Measurements from ENCODE around the gene GPC3.
A peak's percentile ranks its signal among the peaks of the same experiment; 100 is the strongest.
"Not testable (repeated sequence)": the region's sequence is repeated elsewhere in the genome, so short reads cannot be mapped to it uniquely, and the experiment has no call there.

The GPC3 gene

GRCh38 chrX:133926099-133926498, 59.3 kb downstream of the GPC3 start:
- DNase-seq (ENCODE audit: low read depth) = no peak

DNA sequence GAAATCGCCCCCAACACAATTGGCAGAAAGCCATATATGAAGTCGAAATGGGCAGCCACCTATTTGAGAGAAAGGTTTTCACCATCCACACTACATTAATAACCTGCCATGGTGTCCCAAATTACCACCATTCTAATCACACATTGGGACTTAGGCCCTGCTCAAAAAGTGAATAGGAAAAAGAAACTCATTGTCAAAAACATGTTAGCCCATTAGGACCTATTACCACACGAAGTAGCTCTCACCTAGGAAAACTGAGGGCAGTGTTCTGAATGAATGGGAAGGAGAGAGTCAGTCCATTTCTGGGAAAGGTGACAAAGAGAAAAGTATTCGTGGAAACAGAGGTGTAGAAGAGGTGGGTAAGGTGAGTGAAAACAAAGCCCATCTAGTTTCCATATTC, 60.8 kb downstream of the GPC3 start:
- no peak for DNase-seq (ENCODE audit: low read depth)

- no peak for DNase-seq (ENCODE audit: low read depth)
These were observed 61.8 kb downstream of the GPC3 start for GRCh38 chrX:133923548-133923947.

DNA sequence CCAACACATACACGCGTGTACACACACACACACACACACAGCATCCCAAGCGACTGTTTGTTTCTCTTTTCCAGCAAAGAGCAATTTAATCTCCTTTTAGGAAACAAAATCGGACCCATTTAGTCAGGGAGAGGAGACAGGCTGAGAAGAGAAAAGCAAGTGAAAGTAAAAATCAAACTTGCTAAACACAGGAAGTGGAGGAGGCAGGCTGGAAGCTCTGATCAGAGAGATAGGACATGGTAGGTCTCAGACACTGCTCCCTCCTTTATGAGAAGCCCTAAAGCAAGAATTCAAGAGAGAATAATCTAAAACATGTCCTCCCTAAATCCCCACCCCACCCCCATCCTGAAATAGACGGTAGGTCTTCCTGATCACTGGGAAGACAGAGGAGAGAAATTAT, 62.3 kb downstream of the GPC3 start:
- DNase-seq (ENCODE audit: low read depth) = no peak

GRCh38 chrX:133922390-133922771, 63.0 kb downstream of the GPC3 start:
- no peak for DNase-seq (ENCODE audit: low read depth)

GRCh38 chrX:133921764-133922389, 63.5 kb downstream of the GPC3 start:
- DNase-seq (ENCODE audit: low read depth) = peak; percentile 2

GRCh38 chrX:133921086-133921485, 64.3 kb downstream of the GPC3 start:
- no peak for DNase-seq (ENCODE audit: low read depth)

- DNase-seq (ENCODE audit: low read depth) = no peak
These were observed 67.0 kb downstream of the GPC3 start for GRCh38 chrX:133918361-133918771.

DNA sequence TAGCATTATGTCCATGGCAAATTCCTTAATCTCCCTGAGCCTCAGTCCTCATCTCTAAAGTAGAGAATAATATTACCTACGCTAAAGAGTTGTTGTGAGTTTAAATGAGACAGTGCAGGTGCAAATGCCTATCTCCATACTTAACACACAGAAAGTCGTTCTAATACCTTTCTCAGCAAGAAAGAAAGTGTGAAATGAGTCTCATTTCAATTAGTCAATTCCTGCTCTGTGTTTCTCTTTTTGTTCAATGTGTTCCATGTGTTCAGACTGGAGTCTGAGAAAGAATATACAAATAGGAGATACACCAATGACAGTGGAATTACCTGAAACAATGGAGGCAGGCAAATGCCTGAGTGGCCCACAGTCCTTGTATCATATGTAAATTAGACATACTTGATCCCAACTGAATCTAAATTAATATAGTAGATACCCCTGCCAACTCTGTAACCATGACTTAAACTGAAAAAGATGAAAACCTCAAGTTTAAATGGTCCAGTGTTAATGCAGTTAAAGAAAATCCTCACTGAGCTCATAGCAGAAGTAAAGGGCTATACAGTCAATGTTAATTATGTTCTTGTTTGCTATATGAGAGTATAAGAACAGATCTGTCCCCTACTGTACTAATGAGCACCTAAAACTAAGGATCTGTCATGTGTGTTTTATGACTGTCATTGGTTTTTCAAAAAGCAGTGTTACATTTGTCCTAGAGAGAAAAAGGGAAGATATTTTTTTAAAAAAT, 68.2 kb downstream of the GPC3 start:
- no peak for DNase-seq (ENCODE audit: low read depth)

DNA sequence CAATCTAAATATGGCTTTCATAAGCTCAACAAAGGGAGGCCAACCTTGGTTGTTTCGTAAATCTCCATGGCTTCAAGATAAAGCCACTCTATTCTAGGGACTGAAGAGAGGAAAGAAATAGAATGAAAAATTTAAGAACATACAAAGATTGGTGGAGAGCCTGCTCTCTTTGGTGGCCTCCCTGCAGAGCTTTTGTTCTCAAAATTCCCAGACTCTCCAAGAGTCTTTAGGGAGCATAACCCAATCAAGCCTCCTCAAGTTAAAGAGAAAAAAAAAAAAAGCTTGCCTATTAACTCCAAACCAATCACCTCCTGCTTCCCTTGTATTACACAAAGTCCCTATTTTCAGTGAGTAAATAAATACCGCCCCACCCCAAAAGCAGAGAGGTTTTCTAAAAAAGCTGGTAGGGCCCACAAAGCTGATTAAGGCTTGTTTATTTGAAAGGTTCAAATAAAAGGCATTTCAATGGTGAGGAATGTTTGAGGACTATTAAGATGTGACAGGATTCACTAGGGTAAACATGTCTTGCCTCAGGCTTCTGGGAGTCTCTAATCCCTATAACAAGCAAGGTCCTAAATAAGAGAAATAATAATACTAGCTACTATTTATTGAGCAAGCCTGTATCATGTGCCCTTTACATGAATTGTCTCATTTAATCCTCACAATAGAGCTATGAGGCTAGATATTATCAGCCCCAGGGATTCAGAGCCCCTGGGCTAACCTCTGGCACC, 71.6 kb downstream of the GPC3 start:
- no peak for DNase-seq (ENCODE audit: low read depth)

- DNase-seq (ENCODE audit: low read depth) = no peak
These were observed 72.4 kb downstream of the GPC3 start for GRCh38 chrX:133913009-133913408.

DNA sequence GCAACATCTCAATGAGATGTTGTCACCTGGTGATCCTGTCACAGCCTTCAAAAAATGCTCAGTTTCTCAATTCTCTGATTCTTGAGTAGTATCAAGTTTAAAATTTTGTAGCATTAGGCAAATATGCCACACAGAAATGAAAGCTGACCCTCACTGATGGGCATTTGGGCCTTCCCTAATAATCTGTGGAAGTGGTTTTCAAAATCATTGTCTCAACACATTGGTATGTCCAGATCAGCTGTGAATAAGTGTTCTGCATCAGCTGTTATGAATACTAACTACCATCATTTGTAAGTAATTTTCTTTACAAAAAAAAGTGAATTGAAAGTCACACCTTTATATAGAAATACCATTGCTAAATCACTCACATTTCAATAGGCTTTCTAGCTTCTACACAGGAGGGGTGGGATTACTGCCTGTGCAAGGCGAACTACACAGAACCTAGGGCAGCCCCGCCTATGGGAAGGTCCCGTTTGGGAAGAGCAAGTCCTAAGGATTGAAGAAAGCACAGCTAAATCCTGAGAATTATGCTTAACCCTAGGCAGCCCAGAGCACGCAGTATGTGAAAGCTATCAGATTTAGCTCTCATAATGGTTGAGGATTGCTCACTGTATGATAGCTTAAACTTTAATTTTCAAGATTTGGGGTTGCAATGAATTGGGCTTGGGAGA, 73.4 kb downstream of the GPC3 start:
- no peak for DNase-seq (ENCODE audit: low read depth)

DNA sequence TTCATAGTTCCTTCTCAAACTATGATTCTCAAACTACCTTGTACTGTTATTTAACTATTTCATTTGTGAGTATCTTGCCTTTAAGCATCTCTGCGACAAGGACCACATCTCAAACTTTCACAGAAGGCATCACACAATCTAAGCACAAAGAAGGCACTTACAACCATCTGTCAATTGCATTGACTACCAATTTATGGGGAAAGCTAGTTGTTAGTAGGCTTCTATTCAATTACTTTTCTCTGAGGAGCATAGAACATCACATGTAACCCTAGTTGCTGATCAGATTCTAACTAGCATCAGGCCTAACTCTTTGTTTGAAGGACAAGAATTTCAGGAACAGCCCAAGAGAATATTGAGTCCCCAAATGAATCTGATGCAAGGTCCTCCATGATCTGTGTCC, 74.9 kb downstream of the GPC3 start:
- DNase-seq (ENCODE audit: low read depth) = no peak

GRCh38 chrX:133909888-133910287, 75.5 kb downstream of the GPC3 start:
- DNase-seq (ENCODE audit: low read depth) = no peak

DNA sequence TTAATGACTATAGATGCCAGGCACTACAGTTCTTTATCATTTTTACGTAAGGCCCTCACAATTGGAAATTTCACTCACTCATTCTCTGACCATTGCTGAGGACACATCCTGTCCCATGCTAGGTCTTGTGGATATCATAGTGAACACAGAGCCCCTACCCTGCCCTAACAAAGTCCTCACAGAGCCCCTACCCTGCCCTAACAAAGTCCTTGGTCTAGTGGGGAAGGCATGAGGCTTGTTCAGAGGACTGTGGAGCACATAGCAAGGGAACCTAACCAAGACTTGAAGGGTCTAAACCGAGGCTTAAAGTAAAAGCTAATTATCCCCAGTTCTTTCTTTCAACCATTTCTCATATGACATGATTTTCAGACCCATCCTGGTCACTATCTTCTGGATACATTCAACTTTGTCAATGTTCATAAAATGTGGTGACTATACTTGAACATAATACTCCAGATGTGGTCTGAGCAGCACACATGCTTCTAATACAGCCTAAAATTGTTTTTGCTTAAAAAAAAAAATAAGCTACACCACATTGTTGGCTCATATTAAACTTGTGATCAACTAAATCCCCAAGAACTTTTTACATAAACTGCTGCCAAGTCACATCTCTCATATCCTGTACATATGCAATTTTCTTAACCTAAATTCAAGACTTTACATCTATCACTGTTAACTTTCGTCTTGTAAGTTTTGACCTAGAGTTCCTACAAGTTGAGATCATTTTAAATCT, 77.0 kb downstream of the GPC3 start:
- no peak for DNase-seq (ENCODE audit: low read depth)

- no peak for DNase-seq (ENCODE audit: low read depth)
These were observed 77.8 kb downstream of the GPC3 start for GRCh38 chrX:133907606-133908005.

DNA sequence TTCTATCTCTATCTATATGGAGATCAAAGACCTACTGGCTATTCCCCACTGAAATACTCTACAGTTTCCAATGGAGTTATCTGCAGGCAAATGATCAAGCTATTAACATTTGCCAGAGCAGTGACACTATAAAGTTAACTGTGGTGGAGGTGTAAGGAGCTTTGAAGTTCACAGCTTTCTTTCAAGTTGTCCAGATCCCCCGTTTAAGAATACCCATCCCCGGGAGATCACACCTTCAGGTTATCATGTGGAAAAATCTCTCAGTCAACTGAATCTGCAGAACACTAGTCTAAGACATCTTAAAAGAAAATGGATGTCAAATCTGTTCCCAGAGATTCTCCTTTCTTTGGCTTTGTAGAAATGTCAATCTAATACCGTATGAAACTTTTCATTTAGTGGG, 80.1 kb downstream of the GPC3 start:
- DNase-seq (ENCODE audit: low read depth) = no peak

DNA sequence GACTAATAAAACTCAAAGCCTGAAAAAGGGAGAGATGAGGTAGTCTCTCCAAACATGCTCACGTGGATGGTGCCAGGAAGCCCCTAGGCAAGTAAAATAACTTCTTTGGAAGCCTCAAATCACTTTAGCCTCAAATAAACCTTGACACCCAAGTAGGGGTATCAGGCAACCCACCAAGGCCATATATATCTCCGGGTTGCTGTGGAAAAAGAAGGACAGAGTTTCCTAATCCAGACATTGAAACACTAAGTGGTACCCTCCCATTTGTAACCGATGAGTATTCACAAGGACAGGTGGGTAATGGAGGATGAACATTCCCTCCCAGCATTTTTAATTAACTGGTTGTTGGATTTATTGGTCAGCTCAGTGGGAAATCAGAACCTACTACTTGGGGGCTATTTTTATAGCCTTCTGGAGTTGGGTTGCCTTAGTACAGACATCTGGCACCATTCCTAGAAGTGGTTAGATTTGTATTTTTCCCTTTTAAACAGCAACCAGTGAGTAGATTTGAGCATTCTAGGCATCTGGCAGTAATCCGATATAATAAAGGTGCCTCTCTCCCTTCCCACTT, 87.7 kb downstream of the GPC3 start:
- DNase-seq (ENCODE audit: low read depth) = no peak

- no peak for DNase-seq (ENCODE audit: low read depth)
These were observed 93.1 kb downstream of the GPC3 start for GRCh38 chrX:133892337-133892736.

DNA sequence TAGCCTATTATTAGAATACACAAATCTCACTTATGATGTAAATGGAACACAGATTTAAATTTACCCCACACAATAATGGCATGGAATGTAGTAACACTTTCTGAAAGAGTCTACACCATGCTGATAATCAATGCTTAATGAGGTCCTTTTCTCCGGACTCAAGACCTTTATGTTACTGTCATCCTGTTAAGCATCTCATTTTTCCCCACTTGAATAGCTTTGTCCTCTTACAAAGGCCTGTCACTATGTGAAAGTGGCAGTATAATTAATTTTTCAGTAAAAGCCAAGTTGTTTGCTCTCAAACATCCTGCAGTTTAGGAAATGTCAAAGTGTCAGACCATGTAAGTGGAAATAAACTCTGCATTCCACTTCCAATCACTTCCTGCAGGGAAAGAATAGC, 96.4 kb downstream of the GPC3 start:
- no peak for DNase-seq (ENCODE audit: low read depth)

- DNase-seq (ENCODE audit: low read depth) = not testable (repeated sequence)
These were observed 97.3 kb downstream of the GPC3 start for GRCh38 chrX:133888084-133888483.

All from T follicular helper cell (primary cell).